ENCODE data around the gene KCP. TPM values are rescaled to one million over a fixed set of nuclear protein-coding genes. Genes with fewer than 3 reads are reported as not detected.

Gene KCP
- total RNA-seq, 1 experiment from 2014 or later: 5.3 TPM

GRCh38 chr7:128903621-128904361 is 6.7 kb downstream of the KCP start:
- H3K4me1 Mint-ChIP-seq: peaks cover 3% of the 10 kb centered on the region in 2 experiments; a peak in 3 of 4 replicates
- peaks cover 15 to 21% (median 19%) of the 10 kb centered on the region in 3 experiments; a peak in 6 of 7 replicates for H3K36me3 Mint-ChIP-seq (ENCODE audit: insufficient read depth in 1 of 3, low read depth in 3 of 3)
- H3K23me2 ChIP-seq (ENCODE audit: insufficient read length, low read depth, low read length, poor library complexity, severe bottlenecking): no peaks in the 10 kb centered on the region
- H3K14ac ChIP-seq (ENCODE audit: insufficient read depth, low read length): no peak overlapping the region
- H4K8ac ChIP-seq (replicated peaks; ENCODE audit: insufficient read length, low read depth, low read length): no peak overlapping the region
- no peak overlapping the region for H3K4me2 ChIP-seq (ENCODE audit: insufficient read depth, insufficient read length, low read length)
- H3K9me3 Mint-ChIP-seq: peaks cover 0 to 7% of the 10 kb centered on the region in 2 experiments; a peak in 2 of 5 replicates
- no peak overlapping the region for H2AK5ac ChIP-seq (ENCODE audit: insufficient read length, low read length)
- no peak overlapping the region for H2BK5ac ChIP-seq (ENCODE audit: insufficient read length, low read length)
- no peak overlapping the region for H2BK12ac ChIP-seq (ENCODE audit: insufficient read length, low read depth, low read length)
- no peak overlapping the region for H4K91ac ChIP-seq (ENCODE audit: insufficient read length, low read depth, low read length)
- H3K27ac Mint-ChIP-seq: no peak overlapping the region
- DNase-seq: peak; percentile 13
- H2BK20ac ChIP-seq (ENCODE audit: low read depth, low read length, poor library complexity, severe bottlenecking): no peak overlapping the region
- no peak overlapping the region for H3T11ph ChIP-seq (ENCODE audit: low read length)
- H3K4ac ChIP-seq (ENCODE audit: low read depth, low read length): no peak overlapping the region
- H3K56ac ChIP-seq (ENCODE audit: insufficient read length, low read depth, low read length): no peak overlapping the region
- H3K9ac ChIP-seq (ENCODE audit: extremely low read depth, insufficient read length, low read length): no peak overlapping the region
- no peak overlapping the region; a peak in 1 of 5 replicates for H3K4me3 Mint-ChIP-seq
- H3K9me3 ChIP-seq (ENCODE audit: control insufficient read depth, low read depth, low read length): no peaks in the 10 kb centered on the region
- H4K20me1 ChIP-seq (ENCODE audit: control insufficient read depth, insufficient read depth, insufficient read length): no peaks in the 10 kb centered on the region
- H3K27me3 ChIP-seq (ENCODE audit: insufficient read depth, low read length): no peaks in the 10 kb centered on the region
- no peaks in the 10 kb centered on the region for H3K4me1 ChIP-seq (ENCODE audit: insufficient read depth, low read length)
- no peaks in the 10 kb centered on the region for H3K79me2 ChIP-seq (ENCODE audit: insufficient read depth, low read length)
- H3K23ac ChIP-seq (ENCODE audit: insufficient read length, low read depth, low read length): no peak overlapping the region
- no peaks in the 10 kb centered on the region for H3K79me1 ChIP-seq (ENCODE audit: insufficient read depth, low read depth, low read length, poor library complexity, severe bottlenecking)
- WGBS (ENCODE audit: extremely low coverage, insufficient read length, low lambda C conversion rate): no CpG with 5 or more reads among the region's 14 CpGs
- H4K5ac ChIP-seq (ENCODE audit: insufficient read length, low read depth, low read length): no peak overlapping the region
- H2BK120ac ChIP-seq (ENCODE audit: low read depth, low read length, poor library complexity, severe bottlenecking): no peak overlapping the region
- H2AFZ ChIP-seq (ENCODE audit: low read length): no peak overlapping the region
- no peak overlapping the region for H3K27ac ChIP-seq (ENCODE audit: insufficient read length, low read depth, low read length)
- H3K27me3 Mint-ChIP-seq (ENCODE audit: low read depth): peaks cover 6% of the 10 kb centered on the region
- no peak for TF ChIP-seq CTCF (conservative IDR thresholded peaks at IDR 0.05)
- no peak overlapping the region for H3K18ac ChIP-seq (ENCODE audit: insufficient read length, low read depth, low read length)
- no peak overlapping the region for H2BK15ac ChIP-seq (ENCODE audit: low read depth, low read length)
